Measurements from ENCODE around the gene LIN7C. TPM values are rescaled to one million over a fixed set of nuclear protein-coding genes. Genes with fewer than 3 reads are reported as not detected.

LIN7C gene
- total and polyA plus RNA-seq, 2 of the 13 experiments (the other 11 are each of a cell fraction or from before 2014, with no cell fraction given) = 14.8 to 37.2 TPM

DNA sequence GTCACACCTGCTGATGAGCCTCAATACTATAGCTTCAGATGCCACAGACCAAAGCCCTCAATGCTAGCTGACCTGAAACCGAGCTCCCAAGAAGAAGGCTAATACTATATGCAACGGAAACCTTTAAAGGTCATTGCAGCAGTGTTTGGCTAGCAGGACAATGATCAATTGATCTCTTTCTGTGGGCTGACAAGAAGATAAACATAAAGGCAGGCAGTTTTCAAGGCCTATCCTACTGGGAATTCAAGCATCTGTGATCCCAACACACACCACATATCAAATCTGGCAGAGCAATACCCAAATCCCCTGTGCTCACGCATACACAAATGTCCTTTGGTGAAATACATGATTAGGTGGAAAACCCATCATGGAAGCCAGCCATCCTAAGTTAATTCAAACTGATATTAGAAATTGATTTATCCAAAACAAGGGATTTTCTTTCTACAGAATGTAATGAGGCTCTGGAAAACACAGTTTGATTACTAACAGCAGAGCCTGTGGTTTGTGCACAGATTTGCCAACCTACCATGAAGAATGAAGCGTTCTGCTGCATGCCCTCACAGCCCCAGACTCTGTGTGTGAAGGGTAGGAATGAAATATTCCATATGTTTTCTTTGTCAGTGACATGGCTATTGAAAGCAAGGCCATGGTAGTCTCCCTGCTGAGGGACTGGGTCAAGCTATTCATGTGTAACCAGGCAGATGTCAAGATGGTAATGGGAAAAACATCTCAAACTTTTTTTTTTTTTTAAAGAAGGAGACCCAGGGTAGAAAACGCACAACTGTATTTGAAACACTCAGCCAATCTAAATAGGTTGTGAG is 46.2 kb downstream of the LIN7C start (continued):
- TF ChIP-seq, protein P1, sequence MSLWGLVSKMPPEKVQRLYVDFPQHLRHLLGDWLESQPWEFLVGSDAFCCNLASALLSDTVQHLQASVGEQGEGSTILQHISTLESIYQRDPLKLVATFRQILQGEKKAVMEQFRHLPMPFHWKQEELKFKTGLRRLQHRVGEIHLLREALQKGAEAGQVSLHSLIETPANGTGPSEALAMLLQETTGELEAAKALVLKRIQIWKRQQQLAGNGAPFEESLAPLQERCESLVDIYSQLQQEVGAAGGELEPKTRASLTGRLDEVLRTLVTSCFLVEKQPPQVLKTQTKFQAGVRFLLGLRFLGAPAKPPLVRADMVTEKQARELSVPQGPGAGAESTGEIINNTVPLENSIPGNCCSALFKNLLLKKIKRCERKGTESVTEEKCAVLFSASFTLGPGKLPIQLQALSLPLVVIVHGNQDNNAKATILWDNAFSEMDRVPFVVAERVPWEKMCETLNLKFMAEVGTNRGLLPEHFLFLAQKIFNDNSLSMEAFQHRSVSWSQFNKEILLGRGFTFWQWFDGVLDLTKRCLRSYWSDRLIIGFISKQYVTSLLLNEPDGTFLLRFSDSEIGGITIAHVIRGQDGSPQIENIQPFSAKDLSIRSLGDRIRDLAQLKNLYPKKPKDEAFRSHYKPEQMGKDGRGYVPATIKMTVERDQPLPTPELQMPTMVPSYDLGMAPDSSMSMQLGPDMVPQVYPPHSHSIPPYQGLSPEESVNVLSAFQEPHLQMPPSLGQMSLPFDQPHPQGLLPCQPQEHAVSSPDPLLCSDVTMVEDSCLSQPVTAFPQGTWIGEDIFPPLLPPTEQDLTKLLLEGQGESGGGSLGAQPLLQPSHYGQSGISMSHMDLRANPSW (CRISPR knock-in tag; IDR thresholded peaks at IDR 0.05; ENCODE audit: borderline replicate concordance) = 0 out of 2 replicates have a peak, but pooled peaks have one; percentile 45
- TF ChIP-seq, protein P2, sequence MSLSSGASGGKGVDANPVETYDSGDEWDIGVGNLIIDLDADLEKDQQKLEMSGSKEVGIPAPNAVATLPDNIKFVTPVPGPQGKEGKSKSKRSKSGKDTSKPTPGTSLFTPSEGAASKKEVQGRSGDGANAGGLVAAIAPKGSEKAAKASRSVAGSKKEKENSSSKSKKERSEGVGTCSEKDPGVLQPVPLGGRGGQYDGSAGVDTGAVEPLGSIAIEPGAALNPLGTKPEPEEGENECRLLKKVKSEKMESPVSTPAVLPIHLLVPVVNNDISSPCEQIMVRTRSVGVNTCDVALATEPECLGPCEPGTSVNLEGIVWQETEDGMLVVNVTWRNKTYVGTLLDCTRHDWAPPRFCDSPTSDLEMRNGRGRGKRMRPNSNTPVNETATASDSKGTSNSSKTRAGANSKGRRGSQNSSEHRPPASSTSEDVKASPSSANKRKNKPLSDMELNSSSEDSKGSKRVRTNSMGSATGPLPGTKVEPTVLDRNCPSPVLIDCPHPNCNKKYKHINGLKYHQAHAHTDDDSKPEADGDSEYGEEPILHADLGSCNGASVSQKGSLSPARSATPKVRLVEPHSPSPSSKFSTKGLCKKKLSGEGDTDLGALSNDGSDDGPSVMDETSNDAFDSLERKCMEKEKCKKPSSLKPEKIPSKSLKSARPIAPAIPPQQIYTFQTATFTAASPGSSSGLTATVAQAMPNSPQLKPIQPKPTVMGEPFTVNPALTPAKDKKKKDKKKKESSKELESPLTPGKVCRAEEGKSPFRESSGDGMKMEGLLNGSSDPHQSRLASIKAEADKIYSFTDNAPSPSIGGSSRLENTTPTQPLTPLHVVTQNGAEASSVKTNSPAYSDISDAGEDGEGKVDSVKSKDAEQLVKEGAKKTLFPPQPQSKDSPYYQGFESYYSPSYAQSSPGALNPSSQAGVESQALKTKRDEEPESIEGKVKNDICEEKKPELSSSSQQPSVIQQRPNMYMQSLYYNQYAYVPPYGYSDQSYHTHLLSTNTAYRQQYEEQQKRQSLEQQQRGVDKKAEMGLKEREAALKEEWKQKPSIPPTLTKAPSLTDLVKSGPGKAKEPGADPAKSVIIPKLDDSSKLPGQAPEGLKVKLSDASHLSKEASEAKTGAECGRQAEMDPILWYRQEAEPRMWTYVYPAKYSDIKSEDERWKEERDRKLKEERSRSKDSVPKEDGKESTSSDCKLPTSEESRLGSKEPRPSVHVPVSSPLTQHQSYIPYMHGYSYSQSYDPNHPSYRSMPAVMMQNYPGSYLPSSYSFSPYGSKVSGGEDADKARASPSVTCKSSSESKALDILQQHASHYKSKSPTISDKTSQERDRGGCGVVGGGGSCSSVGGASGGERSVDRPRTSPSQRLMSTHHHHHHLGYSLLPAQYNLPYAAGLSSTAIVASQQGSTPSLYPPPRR (CRISPR knock-in tag; IDR thresholded peaks at IDR 0.05; ENCODE audit: borderline replicate concordance) = peak; percentile 74
- TF ChIP-seq, protein P3, sequence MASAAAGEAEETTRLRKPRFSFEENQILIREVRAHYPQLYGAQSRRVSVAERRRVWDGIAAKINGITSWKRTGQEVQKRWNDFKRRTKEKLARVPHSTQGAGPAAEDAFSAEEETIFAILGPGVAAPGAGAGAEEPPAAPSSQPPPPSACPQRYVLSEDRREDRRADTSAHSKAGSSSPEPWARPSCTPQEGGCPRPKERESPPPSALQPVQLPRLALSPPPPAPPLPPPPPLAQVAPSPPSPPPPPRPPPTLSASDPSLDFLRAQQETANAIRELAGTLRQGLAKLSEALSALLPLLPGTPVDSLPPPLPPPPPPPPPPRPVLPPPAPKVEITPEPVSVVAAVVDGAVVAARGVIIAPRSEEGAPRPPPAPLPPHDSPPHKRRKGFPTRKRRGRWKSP (CRISPR knock-in tag; IDR thresholded peaks at IDR 0.05) = 0 out of 2 replicates have a peak, but pooled peaks have one; percentile 46
- peak; percentile 53; the same call in 1 of the 2 replicates for TF ChIP-seq HOXA5 (CRISPR knock-in tag; IDR thresholded peaks at IDR 0.05)
- TF ChIP-seq NFKBIZ (CRISPR knock-in tag; IDR thresholded peaks at IDR 0.05) = peak; percentile 60
- TF ChIP-seq, protein P4, sequence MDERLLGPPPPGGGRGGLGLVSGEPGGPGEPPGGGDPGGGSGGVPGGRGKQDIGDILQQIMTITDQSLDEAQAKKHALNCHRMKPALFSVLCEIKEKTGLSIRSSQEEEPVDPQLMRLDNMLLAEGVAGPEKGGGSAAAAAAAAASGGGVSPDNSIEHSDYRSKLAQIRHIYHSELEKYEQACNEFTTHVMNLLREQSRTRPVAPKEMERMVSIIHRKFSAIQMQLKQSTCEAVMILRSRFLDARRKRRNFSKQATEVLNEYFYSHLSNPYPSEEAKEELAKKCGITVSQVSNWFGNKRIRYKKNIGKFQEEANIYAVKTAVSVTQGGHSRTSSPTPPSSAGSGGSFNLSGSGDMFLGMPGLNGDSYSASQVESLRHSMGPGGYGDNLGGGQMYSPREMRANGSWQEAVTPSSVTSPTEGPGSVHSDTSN (CRISPR knock-in tag; IDR thresholded peaks at IDR 0.05) = peak; percentile 26; the same call in 1 of the 2 replicates
- TF ChIP-seq, protein P5, sequence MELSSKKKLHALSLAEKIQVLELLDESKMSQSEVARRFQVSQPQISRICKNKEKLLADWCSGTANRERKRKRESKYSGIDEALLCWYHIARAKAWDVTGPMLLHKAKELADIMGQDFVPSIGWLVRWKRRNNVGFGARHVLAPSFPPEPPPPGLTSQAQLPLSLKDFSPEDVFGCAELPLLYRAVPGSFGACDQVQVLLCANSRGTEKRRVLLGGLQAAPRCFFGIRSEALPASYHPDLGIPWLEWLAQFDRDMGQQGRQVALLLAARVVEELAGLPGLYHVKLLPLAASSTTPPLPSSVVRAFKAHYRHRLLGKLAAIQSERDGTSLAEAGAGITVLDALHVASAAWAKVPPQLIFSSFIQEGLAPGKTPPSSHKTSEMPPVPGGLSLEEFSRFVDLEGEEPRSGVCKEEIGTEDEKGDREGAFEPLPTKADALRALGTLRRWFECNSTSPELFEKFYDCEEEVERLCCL (CRISPR knock-in tag; IDR thresholded peaks at IDR 0.05; ENCODE audit: borderline replicate concordance) = no peak
- TF ChIP-seq, protein P6, sequence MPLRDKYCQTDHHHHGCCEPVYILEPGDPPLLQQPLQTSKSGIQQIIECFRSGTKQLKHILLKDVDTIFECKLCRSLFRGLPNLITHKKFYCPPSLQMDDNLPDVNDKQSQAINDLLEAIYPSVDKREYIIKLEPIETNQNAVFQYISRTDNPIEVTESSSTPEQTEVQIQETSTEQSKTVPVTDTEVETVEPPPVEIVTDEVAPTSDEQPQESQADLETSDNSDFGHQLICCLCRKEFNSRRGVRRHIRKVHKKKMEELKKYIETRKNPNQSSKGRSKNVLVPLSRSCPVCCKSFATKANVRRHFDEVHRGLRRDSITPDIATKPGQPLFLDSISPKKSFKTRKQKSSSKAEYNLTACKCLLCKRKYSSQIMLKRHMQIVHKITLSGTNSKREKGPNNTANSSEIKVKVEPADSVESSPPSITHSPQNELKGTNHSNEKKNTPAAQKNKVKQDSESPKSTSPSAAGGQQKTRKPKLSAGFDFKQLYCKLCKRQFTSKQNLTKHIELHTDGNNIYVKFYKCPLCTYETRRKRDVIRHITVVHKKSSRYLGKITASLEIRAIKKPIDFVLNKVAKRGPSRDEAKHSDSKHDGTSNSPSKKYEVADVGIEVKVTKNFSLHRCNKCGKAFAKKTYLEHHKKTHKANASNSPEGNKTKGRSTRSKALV (CRISPR knock-in tag; IDR thresholded peaks at IDR 0.05) = no peak
- peak; percentile 68 for TF ChIP-seq IRF2 (CRISPR knock-in tag; IDR thresholded peaks at IDR 0.05)
- peak; percentile 60 for TF ChIP-seq FOSL2 (CRISPR knock-in tag; IDR thresholded peaks at IDR 0.05)
- no peak for TF ChIP-seq THYN1 (CRISPR knock-in tag; IDR thresholded peaks at IDR 0.05; ENCODE audit: borderline replicate concordance, low read depth)
